Cardiac muscle cell (in vitro differentiated cells and primary cell): Measurements from ENCODE around the gene TFDP2. TPM values are rescaled to one million over a fixed set of nuclear protein-coding genes. Genes with fewer than 3 reads are reported as not detected.

Experiments
- DNase-seq, 2 donors: peaks; one replicate each; pipeline versions ENCODE4 v3.0.0 to v3.0.0-alpha.2; 2010 to 2017; ENCODE audit warnings: low read depth in 1 of 2, low spot score in 1 of 2
- H3K27ac ChIP-seq: fragments of 200-600 bp; sonication (generic); 2 replicates; pipeline ENCODE4 v1.5.1; 2016
- H3K27me3 ChIP-seq: fragments of 200-600 bp; sonication (generic); 2 replicates; pipeline ENCODE4 v1.6.0; 2016; ENCODE audit warnings: control low read depth
- H3K36me3 ChIP-seq: fragments of 200-600 bp; sonication (generic); 2 replicates; pipeline ENCODE4 v1.5.1; 2016; ENCODE audit warnings: control low read depth
- H3K4me1 ChIP-seq: fragments of 200-600 bp; sonication (generic); 2 replicates; pipeline ENCODE4 v1.8.1; 2017; ENCODE audit warnings: low read depth, mild to moderate bottlenecking, mixed run types
- H3K4me3 ChIP-seq: fragments of 200-600 bp; sonication (generic); 2 replicates; pipeline ENCODE4 v1.5.1; 2016; ENCODE audit warnings: mild to moderate bottlenecking
- H3K9me3 ChIP-seq: fragments of 200-600 bp; sonication (generic); 2 replicates; pipeline ENCODE4 v1.5.1; 2017; ENCODE audit warnings: low read depth, mild to moderate bottlenecking, control low read depth
- CTCF ChIP-seq: IDR thresholded peaks from 2 replicates; pipeline ENCODE4 v1.5.1; 2012; ENCODE audit warnings: low read depth, mild to moderate bottlenecking, low read length
- polyA plus RNA-seq: library from polyadenylated mRNA; unstranded; fragments of >200 nt; fragmentation: Nextera tagmentation; extraction: Ambion mirVana; gene quantifications from 2 replicates; pipeline ENCODE4 v1.2.1, GENCODE V29; 2016
- total RNA-seq: library from RNA; depleted of rRNA; stranded (reverse); fragments of >200 nt; gene quantifications from 2 replicates; pipeline ENCODE4 v1.2.3, GENCODE V29; 2016

Gene TFDP2
- total and polyA plus RNA-seq, 2 experiments from 2014 or later, result 60.8 to 95.2 TPM

- H3K27ac ChIP-seq, result no peak overlapping the region
- no peaks in the 10 kb centered on the region for H3K36me3 ChIP-seq
- no peaks in the 10 kb centered on the region for H3K4me1 ChIP-seq
- H3K9me3 ChIP-seq, result no peaks in the 10 kb centered on the region
- TF ChIP-seq CTCF, result no peak
- H3K4me3 ChIP-seq, result no peak overlapping the region
- H3K27me3 ChIP-seq, result no peaks in the 10 kb centered on the region
- DNase-seq, result peak in 1 of 2 donors; percentile 43
These were observed 30.4 kb downstream of the TFDP2 start for GRCh38 chr3:142118911-142119310.

DNA sequence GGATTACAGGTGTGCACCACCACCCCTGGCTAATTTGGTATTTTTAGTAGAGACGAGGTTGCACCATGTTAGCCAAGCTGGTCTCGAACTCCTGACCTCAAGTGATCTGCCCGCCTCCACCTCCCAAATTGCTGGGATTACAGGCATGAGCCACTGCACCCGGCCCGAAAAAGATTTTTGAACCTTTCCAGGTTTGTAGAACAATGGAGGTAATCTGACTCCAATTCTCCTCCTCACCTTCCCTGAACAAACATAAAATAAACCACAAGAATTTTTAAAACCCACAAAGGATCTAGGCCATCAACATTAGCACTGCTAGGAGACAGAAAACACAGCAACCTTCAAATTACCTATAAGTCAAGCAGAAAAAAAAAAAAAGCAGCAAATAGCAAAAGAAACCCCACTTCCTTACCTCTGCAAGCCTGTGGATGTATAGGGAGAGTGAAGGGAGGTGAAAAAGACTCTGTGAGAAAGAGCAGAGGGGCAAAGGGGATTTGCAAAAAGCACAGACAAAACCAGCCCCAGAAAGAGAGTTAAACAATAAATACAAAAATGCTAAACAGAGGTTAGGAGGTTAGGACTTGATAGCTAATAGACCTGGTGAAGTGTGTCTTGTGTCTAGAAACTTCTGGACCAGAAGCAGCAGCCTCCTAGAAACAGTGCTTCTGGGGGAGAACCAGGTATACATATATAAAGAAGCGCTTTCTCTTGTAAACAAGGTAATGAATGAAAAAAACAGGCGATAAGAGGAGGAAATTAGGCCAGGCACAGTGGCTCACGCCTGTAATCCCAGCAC is 32.1 kb downstream of the TFDP2 start:
- Histone ChIP-seq H3K27me3 (no peaks in the 10 kb centered on the region), H3K36me3 (no peaks in the 10 kb centered on the region), H3K4me1 (no peaks in the 10 kb centered on the region), H3K27ac (no peak overlapping the region), H3K4me3 (no peak overlapping the region), H3K9me3 (no peaks in the 10 kb centered on the region)
- no peak for TF ChIP-seq CTCF
- DNase-seq, result peak in 1 of 2 donors; percentile 22

DNA sequence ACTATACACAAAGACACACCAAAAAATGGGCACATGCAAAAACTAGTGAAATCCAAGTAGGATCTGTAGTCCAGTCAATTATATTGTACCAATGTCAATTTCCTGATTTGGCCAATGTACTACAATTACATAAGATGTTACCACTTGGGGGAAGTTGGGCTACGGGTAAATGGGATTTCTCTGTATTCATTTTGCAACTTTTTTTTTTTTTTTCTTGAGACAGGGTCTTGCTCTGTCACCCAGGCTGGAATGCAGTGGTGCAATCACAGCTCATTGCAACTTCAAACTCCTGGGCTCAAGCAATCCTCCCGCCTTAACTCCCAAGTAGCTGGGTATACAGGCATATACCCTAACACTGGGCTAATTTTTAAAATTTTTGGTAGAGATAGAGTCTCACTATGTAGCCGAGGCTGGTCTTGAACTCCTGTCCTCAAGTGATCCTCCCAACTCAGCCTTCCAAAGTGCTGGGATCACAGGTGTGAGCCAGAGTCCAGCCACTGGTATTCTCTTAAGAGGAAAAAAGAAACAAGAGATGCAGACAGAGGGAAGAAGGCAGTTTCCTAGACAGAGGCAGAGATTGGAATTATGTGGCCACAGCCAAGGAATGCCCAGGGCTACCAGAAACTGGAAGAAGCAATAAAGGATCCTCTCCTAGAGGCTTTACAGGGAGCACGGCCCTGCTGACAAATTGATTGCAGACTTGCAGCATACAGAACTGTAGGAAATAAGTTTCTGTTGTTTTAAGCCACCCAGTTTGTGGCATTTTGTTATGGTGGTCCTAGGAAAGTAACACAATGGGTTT is 33.3 kb downstream of the TFDP2 start:
- Histone ChIP-seq H3K27me3 (no peaks in the 10 kb centered on the region), H3K9me3 (no peaks in the 10 kb centered on the region), H3K4me1 (no peaks in the 10 kb centered on the region), H3K36me3 (no peaks in the 10 kb centered on the region), H3K27ac (no peak overlapping the region), H3K4me3 (no peak overlapping the region)
- peak in 1 of 2 donors; percentile 32 for DNase-seq
- TF ChIP-seq CTCF, result no peak

- Histone ChIP-seq H3K27ac (no peak overlapping the region), H3K4me1 (no peaks in the 10 kb centered on the region), H3K4me3 (no peak overlapping the region), H3K9me3 (no peaks in the 10 kb centered on the region), H3K36me3 (no peaks in the 10 kb centered on the region), H3K27me3 (no peaks in the 10 kb centered on the region)
- DNase-seq, result no peak
- TF ChIP-seq CTCF, result no peak
These were observed 36.7 kb downstream of the TFDP2 start for GRCh38 chr3:142112601-142113000.

DNA sequence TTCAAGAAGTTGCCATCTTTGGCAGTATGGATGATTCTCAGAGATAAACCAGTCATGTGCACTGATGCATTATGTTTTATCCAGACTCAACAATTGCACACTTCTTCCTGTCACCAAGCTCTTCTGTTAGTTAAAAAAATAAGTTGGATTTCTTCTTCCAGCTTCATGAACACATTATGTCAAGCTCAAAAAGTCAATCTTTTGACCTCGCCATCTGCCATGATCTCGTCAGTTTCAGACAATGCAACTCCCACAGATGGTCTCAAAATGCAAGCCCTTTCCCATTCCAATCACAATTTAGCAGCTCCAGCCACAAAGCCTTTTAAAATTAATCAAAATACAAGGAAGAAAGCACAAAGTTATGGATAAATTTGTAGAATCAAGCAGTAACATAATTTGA is 42.8 kb downstream of the TFDP2 start:
- H3K4me3 ChIP-seq, result no peak overlapping the region
- H3K27me3 ChIP-seq, result no peaks in the 10 kb centered on the region
- H3K4me1 ChIP-seq, result no peaks in the 10 kb centered on the region
- no peak overlapping the region for H3K27ac ChIP-seq
- H3K36me3 ChIP-seq, result no peaks in the 10 kb centered on the region
- DNase-seq, result no peak
- H3K9me3 ChIP-seq, result no peaks in the 10 kb centered on the region
- no peak for TF ChIP-seq CTCF
